Uterus (tissue), 2 donors: ENCODE measurements around the gene ZNF438.
"Not testable (repeated sequence)": the region's sequence is repeated elsewhere in the genome, so short reads cannot be mapped to it uniquely, and the experiment has no call there.

ENCODE experiments used
- CTCF ChIP-seq, 4 experiments: fragments of 200-600 bp in 2 of 4; fragments of 450-650 bp in 2 of 4; sonication (generic) in 2 of 4; IDR thresholded peaks; one replicate each; pipeline ENCODE4 v1.5.1; 2016 to 2019; ENCODE audit warnings: antibody characterized with exemption in 4 of 4, mild to moderate bottlenecking in 2 of 4, moderate library complexity in 1 of 4
- POLR2A ChIP-seq, 2 donors: fragments of 450-650 bp; IDR thresholded peaks; one replicate each; pipeline ENCODE4 v1.6.1; 2016; ENCODE audit warnings: antibody characterized with exemption in 2 of 2, mild to moderate bottlenecking in 1 of 2, moderate library complexity in 1 of 2

GRCh38 chr10:31039006-31039405, 7.3 kb upstream of the ZNF438 start:
- not testable (repeated sequence) for TF ChIP-seq CTCF, POLR2A (IDR thresholded peaks at IDR 0.05)
